ENCODE measurements around the gene NTNG1.

- no peak for TF ChIP-seq POLR2A (IDR thresholded peaks at IDR 0.05; ENCODE audit: low read depth)
- no peak for TF ChIP-seq CTCF (IDR thresholded peaks at IDR 0.05)
Observed at GRCh38 chr1:107318932-107319331, 178.1 kb downstream of the NTNG1 start.

All from esophagus muscularis mucosa (tissue), 3 donors.